ENCODE data around the gene CD47.

CD47 gene

DNA sequence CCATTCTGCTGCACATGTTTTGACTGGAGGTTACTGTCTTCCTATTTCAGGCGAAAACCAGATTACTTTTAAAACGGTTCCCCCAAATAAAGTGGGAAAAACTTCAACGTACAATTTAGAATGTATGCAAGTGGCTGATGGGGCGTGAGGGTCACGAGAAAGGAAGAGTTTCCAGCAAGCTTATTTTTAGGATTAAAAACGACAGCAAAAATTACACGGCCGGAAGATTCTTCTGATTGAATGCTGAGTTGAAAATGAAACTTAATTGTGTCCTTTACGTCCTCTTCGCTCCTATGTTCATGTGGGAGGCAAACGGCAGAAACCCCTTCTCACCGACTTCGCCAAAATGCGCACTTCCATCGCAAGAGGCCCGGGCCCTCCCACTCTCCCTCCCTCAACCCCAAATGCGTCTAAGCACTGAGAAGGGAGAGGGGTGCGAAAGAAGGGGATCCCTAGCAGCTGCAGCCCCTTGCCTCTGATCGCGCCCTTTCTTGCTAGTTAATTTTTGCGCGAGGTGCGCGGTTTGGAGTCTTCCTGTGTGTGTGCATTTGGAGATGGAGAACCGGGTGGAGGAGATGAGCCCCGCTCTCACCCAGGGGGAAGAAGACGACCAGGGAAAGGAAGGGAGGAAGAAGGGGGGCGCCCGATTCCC, 656 bp downstream of the CD47 start:
- DNase-seq = peak; percentile 75

DNA sequence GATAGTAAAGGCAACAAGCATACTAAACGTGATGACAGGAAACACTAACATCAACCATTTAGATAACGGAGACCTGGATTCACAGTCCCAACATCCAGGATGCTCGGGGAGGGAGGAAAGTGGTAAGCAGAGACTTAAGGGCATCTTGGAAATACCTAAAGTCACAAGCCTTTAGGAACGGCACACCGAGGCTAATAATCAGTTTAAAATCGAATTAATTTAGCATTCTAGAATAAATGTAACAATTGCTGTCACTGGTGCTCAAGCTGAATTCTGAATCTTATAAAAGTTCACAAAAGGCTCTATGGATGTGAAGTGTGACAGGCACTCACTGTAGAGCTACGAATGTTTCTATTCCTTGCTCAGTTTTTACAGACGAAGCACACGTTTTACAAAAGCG, 1.3 kb downstream of the CD47 start:
- DNase-seq = peak; percentile 38

DNA sequence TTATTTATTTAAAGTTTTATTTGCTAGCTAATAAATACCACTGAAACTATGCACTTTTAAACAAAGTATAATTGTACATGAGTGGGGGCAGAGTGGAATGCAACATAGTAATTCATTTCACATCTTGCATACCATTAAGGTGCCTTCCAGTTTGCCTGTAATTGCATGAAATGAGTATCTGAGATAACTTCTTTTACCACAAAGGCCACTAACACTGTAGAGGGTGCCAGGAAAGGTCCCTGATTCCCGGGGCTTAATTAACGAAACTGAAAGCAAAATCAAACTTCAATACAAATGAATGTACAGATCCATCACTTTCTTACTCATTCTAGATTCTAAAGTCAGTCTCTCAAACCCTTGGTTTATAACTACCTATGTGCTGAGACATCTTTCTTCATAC, 2.1 kb downstream of the CD47 start:
- DNase-seq = peak; percentile 45

DNA sequence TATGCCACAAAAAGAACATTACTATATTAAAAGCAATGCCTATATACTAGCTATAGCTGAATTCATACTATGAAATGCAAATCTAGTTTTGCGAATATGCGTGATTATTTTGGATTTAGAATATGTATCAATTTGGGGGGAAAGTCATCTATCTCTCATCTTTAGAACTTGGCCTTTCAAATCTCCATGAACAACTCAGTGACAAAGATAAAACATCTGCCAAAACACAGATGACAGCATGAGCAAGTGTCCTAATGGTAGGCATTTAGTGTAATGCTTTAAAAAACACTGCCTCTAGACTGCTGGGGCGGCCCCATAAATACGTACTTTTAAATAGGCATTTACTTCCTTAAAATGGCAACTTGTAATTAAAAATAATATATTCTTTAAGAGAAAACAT, 2.7 kb downstream of the CD47 start:
- no peak for DNase-seq

DNA sequence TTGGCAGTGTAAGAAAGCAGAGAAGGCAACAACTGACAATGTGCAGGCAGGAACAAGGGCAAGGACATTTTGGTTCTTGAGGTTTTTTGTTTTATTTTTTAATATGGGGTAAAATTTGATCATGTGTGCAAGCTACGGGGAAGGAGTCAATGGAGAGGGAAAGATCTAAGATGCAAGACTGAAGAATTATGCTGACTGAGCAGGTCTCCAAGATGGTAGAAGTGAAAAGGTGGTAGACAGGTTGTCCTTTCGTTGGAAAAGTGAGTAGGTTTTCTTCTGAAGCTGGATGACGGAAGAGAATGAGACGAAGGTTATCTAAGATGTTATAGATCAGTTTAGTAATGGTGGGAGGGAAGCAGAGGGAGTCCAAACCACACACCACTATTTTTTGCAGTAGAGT, 4.2 kb downstream of the CD47 start:
- DNase-seq = no peak

DNA sequence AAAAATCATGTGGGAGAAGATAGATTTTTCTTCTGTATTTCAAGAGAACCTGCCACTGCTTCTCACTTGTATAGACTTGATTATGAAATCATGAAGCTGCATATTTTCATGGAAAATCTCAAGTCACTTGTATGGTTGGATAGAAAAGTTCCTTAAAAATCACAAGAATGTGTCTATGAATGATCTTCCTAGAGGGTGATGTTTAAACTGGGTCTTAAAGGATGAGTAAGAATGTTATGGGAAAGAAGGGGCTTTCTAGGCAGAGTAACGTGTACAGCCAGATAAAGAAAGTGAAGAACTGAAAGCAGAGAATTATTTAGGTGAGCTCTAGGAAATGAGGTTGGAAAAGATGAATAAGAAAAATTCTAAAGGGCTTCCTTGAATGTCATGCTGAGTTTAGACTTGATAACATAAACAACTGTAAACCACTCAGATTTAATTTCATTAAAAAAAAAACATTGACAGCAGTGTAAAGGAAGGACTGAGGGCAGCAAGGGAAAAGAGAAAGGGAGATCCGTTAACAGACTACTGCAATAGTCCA, 5.0 kb downstream of the CD47 start:
- no peak for DNase-seq

DNA sequence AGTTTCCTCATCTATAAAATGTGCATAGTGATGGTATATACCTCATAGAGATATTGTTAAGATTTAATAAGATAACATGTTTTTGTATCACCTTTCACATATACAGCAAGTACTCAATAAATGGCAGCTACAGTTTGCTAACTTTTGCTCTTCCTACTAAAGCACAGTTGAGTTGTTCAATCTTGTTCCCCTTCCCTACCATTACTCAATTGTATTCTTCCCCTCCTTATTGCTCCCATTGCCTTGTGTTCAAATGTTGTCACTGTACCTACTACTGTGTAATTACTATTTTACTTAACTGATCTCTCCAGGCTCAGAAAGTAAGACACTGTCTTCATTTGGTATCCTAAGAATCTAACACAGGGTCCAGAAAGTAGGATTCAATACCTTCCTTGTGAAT, 5.5 kb downstream of the CD47 start:
- DNase-seq = no peak

DNA sequence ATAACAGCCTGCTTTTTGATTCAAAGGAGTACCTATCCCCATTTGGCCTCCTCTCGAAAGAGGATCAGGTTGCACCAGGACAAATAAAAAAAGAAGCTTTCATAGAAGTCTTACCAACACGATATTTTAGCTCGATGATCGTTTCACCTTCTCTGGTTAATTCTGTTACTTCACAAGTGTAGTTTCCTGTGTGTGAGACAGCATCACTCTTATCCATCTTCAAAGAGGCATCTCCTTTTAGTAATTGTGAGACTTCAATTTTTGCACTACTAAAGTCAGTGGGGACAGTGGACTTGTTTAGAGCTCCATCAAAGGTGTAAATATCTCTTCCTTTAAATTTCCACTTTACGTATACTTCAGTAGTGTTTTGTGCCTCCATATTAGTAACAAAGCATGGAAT, 11.0 kb downstream of the CD47 start:
- DNase-seq = no peak

DNA sequence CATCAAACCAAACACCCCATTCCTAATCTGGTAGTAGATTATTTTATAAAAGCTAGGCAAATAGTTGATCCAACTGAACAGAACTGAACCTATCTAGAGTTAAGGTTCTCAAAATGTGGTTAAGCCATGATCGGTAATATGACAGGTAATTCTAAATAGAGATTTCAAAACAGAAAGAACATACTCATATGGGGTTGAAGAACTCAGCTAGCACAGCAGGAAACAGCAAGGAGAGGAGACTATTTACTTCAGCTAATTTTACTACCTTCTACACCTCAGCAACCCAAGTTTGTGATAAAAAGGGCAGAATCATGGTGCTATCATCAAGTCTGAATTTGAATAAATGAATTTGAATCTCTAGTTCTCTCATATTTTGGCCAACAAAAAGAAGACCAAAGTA, 11.8 kb downstream of the CD47 start:
- DNase-seq = no peak

DNA sequence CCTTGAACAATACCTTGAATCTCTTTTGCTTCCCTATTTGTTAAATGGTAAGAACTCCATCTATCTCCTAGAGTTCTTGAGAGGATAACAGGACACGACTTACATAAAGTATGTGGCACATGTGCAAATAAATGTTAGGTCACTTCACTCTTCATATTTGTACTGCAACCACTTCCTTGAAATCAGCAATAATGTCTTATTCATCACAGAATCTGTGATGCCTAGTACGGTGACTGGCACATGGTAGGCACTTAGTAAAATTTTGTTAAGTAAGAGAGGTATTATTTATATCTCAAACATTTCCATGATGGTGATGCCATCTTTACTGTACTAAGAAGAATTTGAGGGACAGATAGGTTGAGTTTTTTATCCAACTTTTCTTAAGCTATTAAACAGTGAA, 14.3 kb downstream of the CD47 start:
- no peak for DNase-seq

DNA sequence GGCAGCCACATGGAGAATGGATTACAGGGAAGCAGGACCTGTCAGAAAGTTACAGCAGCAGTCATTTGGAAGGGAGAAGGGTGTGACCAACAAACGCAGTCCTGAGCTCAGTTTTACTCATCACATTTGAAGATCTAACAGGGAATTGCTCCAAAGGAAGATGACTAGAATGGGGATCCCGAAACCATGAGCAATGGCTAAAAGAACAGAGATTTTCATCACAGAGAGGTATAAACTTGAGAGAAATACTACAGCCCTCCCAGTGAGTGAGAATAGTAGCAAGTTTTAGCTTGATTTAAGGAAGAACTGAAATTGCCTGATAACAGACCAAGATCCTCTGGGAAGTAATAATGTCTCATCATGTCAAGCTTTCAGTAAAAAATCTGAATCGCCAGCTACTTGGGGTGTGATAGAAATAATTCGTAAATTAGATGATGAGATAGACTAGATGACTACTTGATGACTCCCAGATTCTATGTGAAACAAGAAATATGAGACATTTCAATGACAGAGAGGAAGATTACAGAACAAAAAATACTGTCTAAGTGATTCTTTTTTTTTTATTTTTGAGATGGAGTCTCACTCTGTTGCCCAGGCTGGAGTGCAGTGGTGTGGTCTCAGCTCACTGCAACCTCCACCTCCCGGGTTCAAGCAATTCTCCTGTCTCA, 16.9 kb downstream of the CD47 start:
- DNase-seq = no peak

DNA sequence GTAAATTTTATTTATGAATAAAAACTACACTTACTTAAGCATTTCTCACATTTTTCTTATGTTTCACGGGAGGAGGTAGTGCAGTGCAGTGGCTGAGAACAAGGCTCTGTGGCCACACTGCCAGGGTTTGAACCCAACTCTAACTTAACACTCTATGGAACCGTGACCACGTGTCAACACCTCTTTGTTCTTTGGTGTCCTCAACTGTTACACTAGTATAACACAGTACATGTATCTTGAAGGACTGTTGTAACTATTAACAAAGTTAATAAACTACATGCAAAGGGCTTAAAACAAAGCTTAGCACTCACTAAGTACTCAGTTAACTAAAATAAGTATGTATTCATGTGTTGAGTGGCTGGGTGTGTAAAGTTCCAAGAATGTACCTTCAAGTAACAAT, 19.5 kb downstream of the CD47 start:
- no peak for DNase-seq

DNA sequence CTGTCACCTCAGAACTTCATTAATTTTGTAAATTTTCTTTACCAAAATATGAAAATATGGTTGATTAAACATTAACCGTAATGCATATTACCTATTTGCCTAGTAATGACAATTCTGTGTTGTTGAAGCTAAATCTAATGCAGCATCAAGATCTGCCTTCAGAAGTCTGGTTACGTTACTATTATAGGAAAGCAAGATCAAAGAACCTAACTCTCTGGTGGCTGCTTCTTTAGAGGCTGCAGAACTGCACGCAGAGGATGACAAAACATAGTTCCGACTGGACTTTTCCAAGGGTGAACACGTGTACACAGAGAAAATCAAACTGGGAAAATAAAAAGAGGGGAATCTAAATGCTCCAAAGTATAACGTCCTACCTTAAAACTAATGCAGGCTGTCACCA, 20.5 kb downstream of the CD47 start:
- no peak for DNase-seq

DNA sequence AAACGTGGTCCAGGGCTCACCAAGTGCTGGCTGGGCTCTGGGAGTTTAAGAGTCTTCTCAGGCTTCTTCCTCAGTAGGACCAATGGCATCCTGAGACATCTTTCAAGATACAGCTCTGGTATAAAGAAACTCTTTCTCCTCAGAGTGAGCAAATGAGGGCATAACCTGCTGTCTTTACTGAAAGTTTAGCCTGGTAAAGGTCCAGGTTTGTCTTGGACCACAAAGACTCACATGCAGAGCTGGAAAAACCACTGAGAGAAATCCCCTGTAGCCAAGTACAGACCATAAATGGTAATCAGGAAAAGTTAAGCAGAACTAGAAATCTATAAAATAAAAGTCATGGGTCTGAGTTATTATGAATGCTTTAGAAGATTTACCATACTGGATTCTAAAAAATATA, 23.1 kb downstream of the CD47 start:
- no peak for DNase-seq

DNA sequence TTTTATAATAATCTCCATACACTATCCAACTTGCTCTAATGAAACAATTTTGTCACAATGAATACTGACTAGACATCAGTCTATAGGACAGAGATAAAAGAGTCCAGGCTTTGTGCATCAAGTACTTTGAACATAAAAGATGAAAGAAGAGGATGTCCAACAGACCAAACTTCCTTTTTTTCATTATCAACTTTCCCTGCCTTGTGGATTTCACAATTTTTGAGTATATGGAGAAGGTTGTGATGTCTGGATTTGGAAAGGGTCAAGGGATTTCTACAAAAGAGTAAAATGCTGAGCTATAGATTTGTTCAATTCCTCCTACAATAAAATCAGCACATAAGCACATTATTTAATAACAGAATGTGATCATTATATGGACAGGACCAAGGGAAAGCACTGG, 25.7 kb downstream of the CD47 start:
- no peak for DNase-seq

DNA sequence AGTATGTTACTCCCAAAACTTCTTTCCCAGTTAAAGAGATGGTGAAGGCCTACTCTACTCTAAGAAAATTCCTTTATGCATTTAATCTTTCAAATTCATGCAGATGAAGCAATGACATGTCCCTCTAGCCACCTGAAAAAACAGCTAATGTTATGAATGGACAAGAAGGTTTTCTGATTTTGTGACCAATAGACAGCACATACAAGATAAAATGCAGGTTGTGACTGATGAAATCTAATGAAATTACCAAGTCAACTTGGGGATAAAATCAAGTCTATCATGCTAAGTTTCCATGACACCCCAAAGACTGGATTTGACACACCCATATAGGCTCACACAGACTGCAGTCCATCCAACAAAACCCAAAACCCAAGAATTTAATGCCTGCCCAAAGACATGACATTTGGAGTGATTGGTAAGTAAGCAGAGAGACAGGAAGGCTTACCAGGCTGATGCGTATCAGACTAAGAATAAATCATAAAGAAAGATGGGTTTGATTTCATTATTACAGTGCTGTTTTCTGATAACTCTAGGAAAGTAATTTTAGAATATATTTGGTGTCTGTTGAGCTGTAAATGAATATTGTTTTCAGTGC, 26.4 kb downstream of the CD47 start:
- no peak for DNase-seq

DNA sequence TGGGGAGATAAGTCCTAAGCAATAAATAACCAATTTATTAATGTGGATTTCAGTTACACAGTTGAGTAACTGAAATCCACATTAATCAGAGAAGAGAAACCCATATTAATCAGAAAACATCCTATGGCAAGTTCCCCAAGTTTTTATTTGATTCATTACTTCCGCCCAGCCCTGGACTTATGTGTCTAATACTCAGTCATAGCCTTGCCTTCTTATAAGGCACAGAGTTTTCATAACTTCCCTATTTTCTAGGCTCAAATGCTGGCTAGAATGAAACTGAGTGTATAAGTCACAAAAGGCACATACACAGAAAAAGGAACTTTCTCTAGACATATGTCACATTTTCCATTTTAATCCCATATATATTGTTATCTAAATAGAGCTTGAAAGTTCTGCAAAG, 28.8 kb downstream of the CD47 start:
- DNase-seq = no peak

DNA sequence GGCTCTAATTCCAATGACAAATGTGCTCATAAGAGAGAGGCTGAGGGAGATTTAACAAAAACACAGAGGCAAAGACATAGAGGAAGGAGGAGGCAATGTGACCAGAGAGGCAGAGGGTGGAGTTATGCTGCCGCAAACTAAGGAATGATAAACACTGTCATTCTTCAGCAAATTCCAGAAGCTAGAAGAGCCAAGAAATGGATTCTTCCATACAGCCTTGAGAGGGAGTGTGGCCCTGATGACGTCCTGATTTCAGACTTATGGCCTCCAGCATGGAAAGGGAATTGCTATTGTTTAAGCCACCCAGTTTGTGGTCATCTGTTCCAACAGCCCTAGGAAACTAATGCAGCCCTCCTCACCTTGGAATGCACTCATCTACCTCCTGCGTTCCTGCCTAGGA, 30.5 kb downstream of the CD47 start:
- DNase-seq = no peak

DNA sequence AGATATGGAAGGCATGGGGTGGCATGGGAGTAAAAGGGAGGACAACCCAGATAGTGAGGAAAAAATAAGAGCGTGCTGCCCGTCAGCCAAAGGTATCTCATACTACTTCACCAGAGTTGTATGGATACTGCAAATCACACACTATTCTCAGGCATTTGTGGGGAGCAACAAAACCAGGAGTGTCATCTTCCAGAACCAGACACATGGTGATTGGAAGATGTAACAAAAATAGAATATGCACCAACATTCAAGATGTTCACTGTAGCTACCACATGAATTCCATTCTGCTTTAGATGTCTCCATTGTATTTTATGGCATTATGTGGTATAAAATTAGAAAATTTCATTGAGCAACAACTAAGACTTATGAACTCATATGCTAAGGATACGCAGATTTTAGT, 34.9 kb downstream of the CD47 start:
- no peak for DNase-seq

DNA sequence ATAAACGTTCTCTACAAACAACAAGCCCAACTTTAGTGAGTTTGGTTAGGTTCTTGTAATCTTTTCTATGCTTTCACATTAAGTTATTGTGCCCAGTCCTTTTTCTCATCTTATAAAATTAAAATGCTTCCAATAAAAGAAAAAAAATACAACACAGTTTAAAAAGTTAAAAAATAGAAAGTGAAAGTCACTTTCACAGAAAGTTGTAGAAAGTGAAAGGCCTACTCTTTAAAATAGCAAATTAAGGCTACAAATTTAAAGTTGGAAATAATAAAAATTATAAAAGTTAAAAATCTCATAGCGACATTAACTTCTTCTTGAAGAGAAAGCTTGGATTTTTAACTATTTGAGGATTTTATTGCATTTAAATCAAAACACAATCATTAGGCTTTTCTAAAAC, 35.9 kb downstream of the CD47 start:
- DNase-seq = no peak

DNA sequence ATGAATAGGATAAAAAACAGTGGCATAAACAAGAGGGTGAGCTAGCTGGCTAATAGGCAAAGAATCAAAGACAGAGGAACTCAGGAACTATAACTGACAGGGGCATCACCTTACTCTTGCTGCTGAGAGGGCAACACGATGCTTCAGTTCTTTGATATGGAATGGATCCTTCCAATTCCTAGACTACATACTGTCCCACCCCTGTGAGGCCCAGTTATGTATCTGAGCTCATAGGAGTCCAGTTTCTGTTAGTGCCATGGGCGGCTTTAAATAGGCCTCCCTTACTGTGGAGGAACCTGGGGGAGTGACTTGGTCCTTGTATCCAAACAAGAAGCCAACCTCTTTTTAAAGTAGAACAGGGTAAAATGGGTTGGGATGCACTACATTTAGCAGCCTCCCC, 37.3 kb downstream of the CD47 start:
- DNase-seq = no peak

DNA sequence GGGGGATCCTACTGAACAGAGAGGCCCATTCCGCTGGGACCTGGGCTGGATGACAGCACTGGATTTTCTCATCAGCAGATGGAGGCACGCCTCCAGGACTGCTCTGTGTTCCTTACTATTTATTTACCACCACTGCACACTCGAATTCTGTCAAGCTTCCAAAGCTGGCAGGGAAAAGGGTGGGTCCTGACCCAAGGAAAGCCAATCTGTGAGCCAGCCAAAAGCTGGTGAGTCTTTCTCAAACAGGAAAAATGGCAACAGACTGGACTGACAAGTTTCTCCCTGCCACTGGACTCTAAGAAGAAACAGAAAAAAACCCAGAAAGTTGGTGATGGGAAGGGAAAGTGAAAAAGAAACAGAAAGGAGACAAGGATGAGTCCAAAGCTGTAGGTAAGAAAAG, 37.8 kb downstream of the CD47 start:
- no peak for DNase-seq

DNA sequence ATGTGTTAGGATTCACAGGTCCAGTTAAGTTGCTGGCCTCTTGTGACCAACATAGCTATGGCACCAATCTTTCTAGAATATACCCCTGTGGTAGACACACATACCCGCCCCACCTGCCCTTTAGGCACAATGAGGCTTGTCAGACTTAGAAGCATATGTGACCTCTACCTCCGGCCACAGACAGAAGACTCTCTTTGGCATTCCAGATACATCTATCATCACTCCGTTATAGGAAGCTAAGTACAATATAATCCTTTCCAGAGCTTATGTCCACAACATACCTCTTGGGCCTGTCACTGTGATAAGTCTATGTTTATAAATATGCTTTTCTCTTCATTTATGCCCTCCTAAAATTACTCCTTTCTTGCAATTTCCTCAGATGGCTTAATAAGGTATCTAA, 39.8 kb downstream of the CD47 start:
- DNase-seq = no peak

DNA sequence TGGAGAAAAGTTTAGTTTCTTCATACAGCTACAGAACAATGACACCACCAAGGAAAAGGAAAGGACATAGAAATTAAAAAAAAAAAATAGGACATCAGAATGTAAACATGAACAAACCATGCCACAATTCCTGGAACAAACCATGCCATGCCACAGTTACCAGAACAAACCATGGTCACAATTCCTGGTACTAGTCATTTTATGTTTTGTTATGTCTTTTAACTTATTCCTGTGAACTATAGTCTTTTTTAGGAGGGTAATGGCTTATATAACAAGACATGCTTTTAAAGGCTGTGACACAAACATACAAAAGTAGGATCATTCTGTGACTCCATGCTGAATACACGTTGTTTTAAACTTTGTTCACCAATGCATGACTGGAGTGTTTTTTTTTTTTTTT, 42.8 kb downstream of the CD47 start:
- DNase-seq = no peak

DNA sequence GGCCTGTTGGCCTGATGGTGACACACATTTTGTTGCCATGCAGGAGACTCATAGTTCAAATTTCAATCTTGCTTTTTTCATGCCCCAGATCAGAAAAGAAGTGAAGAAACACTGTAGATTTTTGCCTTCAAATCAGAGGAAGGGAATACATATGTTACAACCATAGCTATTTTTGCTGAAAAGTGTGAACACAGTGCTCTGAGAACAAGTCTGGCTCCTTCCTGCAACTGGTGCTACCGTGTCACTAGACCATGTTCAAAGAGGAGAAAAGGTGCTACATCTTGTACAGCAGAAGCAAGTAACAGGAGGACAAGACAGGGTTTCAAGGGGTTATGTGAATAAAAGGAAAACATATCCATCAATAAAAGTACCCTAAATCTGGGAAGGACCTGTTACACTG, 44.6 kb downstream of the CD47 start:
- DNase-seq = no peak

Data from DMS79 treated with DMSO at 0.1 percent for 48 hours (cell line).